ENCODE results near the gene CDK7.

- TF ChIP-seq, protein P1, sequence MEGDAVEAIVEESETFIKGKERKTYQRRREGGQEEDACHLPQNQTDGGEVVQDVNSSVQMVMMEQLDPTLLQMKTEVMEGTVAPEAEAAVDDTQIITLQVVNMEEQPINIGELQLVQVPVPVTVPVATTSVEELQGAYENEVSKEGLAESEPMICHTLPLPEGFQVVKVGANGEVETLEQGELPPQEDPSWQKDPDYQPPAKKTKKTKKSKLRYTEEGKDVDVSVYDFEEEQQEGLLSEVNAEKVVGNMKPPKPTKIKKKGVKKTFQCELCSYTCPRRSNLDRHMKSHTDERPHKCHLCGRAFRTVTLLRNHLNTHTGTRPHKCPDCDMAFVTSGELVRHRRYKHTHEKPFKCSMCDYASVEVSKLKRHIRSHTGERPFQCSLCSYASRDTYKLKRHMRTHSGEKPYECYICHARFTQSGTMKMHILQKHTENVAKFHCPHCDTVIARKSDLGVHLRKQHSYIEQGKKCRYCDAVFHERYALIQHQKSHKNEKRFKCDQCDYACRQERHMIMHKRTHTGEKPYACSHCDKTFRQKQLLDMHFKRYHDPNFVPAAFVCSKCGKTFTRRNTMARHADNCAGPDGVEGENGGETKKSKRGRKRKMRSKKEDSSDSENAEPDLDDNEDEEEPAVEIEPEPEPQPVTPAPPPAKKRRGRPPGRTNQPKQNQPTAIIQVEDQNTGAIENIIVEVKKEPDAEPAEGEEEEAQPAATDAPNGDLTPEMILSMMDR (IDR thresholded peaks at IDR 0.05; ENCODE audit: low read length), result no peak
- TF ChIP-seq EZH2phosphoT487 (IDR thresholded peaks at IDR 0.05; ENCODE audit: low read length) (no peak), EZH2 (optimal IDR thresholded peaks at IDR 0.05; ENCODE audit: low read depth, low read length) (no peak)
Observed at GRCh38 chr5:69213513-69214215, 21.0 kb upstream of the CDK7 start.
